GM19099 (cell line): ENCODE results near the gene VAV3.

Experiments used
- POLR2A ChIP-seq: IDR thresholded peaks from 3 replicates; pipeline ENCODE4 v1.6.1; 2011; ENCODE audit warnings: low read depth; ENCODE audit not compliant: insufficient read length; ENCODE audit errors: extremely low read depth

Gene VAV3

GRCh38 chr1:107666493-107666892 is 298.5 kb downstream of the VAV3 start:
- TF ChIP-seq POLR2A, result no peak

- TF ChIP-seq POLR2A, result no peak
These were observed 299.7 kb downstream of the VAV3 start for GRCh38 chr1:107664982-107665925.

GRCh38 chr1:107662971-107663370 is 302.0 kb downstream of the VAV3 start:
- no peak for TF ChIP-seq POLR2A

- no peak for TF ChIP-seq POLR2A
These were observed 303.8 kb downstream of the VAV3 start for GRCh38 chr1:107661158-107661557.

GRCh38 chr1:107659961-107660360 is 305.0 kb downstream of the VAV3 start:
- TF ChIP-seq POLR2A, result no peak

GRCh38 chr1:107657356-107657755 is 307.6 kb downstream of the VAV3 start:
- TF ChIP-seq POLR2A, result no peak

GRCh38 chr1:107653765-107654164 is 311.2 kb downstream of the VAV3 start:
- no peak for TF ChIP-seq POLR2A

GRCh38 chr1:107653005-107653404 is 312.0 kb downstream of the VAV3 start:
- no peak for TF ChIP-seq POLR2A

- no peak for TF ChIP-seq POLR2A
These were observed 316.0 kb downstream of the VAV3 start for GRCh38 chr1:107649023-107649422.

GRCh38 chr1:107648071-107648470 is 316.9 kb downstream of the VAV3 start:
- no peak for TF ChIP-seq POLR2A

- no peak for TF ChIP-seq POLR2A
These were observed 318.0 kb downstream of the VAV3 start for GRCh38 chr1:107647012-107647411.

GRCh38 chr1:107643766-107644165 is 321.2 kb downstream of the VAV3 start:
- no peak for TF ChIP-seq POLR2A

GRCh38 chr1:107640207-107640606 is 324.8 kb downstream of the VAV3 start:
- no peak for TF ChIP-seq POLR2A

- TF ChIP-seq POLR2A, result no peak
These were observed 327.9 kb downstream of the VAV3 start for GRCh38 chr1:107637101-107637500.

- no peak for TF ChIP-seq POLR2A
These were observed 331.4 kb downstream of the VAV3 start for GRCh38 chr1:107633596-107633995.

GRCh38 chr1:107626073-107626796 is 338.7 kb downstream of the VAV3 start:
- no peak for TF ChIP-seq POLR2A
